ENCODE data around the gene FZD2.

FZD2 gene

DNA sequence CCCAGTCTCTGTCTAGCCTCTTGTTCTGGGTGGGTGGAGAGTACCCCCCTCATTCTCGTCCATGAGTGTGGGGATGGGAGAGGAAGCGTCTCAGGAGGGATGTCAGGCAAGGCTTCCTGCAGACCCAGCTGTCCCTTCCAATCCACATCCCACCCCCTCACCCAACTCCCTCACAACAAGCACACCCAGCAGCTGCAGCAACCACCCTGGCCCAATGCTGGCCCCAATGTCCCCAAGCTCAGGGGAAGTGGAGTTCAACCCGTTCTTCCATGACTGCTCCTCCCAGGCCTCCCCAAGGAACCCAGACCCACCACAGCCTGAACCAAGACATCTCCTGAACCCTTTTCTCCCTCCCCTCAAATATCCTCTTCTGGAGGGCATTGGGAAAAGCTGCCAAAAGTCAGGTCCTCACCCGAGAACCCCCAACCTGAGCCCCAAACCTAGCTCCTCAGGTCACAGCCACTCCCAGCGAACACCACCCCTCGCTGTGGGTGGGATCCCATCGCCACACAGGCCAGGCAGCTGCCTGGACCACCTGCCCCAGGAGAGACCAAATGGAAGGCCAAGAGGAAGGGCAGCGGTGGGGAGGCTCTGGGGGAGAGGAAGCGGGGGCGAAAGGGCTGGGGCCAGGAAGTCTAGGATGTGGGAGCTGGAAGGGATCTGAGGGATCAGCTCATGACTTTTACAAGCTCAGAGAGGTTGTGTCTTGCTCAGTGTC, 47.6 kb downstream of the FZD2 start:
- Histone ChIP-seq H3K4me1 (ENCODE audit: control insufficient read depth in 5 of 5, insufficient read depth in 5 of 5, low read length in 5 of 5) (peaks cover 1 to 39% (median 15%) of the 10 kb centered on the region in 5 donors), H3K4me3 (ENCODE audit: low read depth in 1 of 5, low read length in 5 of 5) (no peak overlapping the region)

DNA sequence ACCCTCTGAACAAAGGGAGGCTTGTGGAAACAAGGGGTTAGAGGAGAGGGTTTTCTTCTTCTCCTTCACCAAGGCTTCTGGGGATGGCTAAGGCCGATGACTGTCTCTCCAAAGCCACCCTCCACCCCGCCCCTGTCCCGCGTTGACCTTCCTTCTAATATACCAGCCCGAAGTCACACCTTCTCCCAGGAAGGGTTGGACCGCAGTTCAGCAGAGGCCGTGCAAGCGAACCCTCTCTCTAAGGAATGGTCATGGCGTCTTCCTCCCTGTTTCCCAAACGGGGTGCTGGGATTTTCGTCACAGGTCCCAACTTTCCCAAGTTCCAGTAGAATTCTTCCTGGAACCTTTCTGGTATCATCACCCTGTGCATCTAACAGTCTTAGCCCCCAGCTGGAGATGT, 49.4 kb downstream of the FZD2 start:
- H3K9me3 ChIP-seq (ENCODE audit: control insufficient read depth in 5 of 5, low read length in 5 of 5), result no peaks in the 10 kb centered on the region
- no peak overlapping the region for H3K27ac ChIP-seq (ENCODE audit: low read depth, low read length)
- H3K4me3 ChIP-seq (ENCODE audit: low read depth in 1 of 5, low read length in 5 of 5), result no peak overlapping the region
- H3K9ac ChIP-seq (ENCODE audit: low read length in 5 of 5), result no peak overlapping the region
- H3K27me3 ChIP-seq (ENCODE audit: control insufficient read depth in 5 of 5, insufficient read depth in 4 of 5, low read length in 5 of 5), result peaks cover 0 to 2% (median 0%) of the 10 kb centered on the region in 5 donors
- H3K4me1 ChIP-seq (ENCODE audit: control insufficient read depth in 5 of 5, insufficient read depth in 5 of 5, low read length in 5 of 5), result peaks cover 0 to 35% (median 10%) of the 10 kb centered on the region in 5 donors
- no peaks in the 10 kb centered on the region for H3K36me3 ChIP-seq (ENCODE audit: control insufficient read depth in 5 of 5, insufficient read depth in 5 of 5, low read length in 5 of 5)

More for the DNA sequence above, 47.6 kb downstream of the FZD2 start:
- Histone ChIP-seq H3K9ac (ENCODE audit: low read length in 5 of 5) (no peak overlapping the region), H3K27ac (ENCODE audit: low read depth, low read length) (no peak overlapping the region), H3K36me3 (ENCODE audit: control insufficient read depth in 5 of 5, insufficient read depth in 5 of 5, low read length in 5 of 5) (no peaks in the 10 kb centered on the region), H3K27me3 (ENCODE audit: control insufficient read depth in 5 of 5, insufficient read depth in 4 of 5, low read length in 5 of 5) (peaks cover 0 to 2% (median 0%) of the 10 kb centered on the region in 5 donors), H3K9me3 (ENCODE audit: control insufficient read depth in 5 of 5, low read length in 5 of 5) (no peaks in the 10 kb centered on the region)

DNA sequence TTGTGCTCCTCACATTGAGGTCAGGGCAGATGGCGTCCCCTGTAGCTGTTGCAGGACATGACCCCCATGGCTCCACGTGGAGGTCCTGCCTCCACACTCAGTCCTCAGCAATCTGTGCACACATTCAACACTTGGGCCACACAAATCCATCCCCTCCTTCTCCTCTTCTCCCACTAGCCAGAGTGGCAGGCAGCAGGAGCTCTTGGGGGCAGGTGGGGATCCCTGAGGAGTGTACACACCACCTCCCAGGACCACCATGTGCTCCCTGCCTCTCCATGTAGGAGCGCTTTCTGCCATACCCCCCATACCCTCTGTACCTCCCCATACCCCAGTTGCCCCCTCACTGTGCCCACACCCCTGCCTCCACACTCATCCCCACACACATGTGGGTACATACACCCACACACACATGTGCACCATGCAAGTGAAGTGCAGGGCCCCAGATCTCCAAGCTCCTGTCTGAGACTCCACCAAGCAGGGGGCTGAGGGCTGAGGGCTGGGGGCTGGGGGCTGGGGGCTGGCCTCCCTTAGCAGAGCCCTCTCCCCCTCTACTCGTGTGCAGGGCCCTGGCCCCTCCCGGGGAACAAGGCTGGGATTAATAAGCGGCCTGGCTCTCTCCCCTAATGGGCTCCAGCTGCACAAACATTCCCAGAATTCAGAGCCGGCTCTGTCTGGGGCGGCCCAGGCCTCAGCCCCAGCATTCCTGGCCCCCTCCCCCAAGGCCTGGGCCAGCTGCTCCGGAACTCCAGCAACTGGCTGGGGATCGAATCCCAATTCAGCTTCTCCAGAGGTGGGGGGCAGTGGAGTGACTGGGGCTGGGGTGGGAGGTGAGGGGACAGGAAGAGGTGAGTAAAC, 50.8 kb downstream of the FZD2 start:
- H3K4me1 ChIP-seq (ENCODE audit: control insufficient read depth in 5 of 5, insufficient read depth in 5 of 5, low read length in 5 of 5), result peaks cover 0 to 29% (median 10%) of the 10 kb centered on the region in 5 donors
- H3K9me3 ChIP-seq (ENCODE audit: control insufficient read depth in 5 of 5, low read length in 5 of 5), result no peaks in the 10 kb centered on the region
- H3K27me3 ChIP-seq (ENCODE audit: control insufficient read depth in 5 of 5, insufficient read depth in 4 of 5, low read length in 5 of 5), result no peaks in the 10 kb centered on the region
- no peaks in the 10 kb centered on the region for H3K36me3 ChIP-seq (ENCODE audit: control insufficient read depth in 5 of 5, insufficient read depth in 5 of 5, low read length in 5 of 5)
- no peak overlapping the region for H3K27ac ChIP-seq (ENCODE audit: low read depth, low read length)
- H3K9ac ChIP-seq (ENCODE audit: low read length in 5 of 5), result no peak overlapping the region
- H3K4me3 ChIP-seq (ENCODE audit: low read depth in 1 of 5, low read length in 5 of 5), result no peak overlapping the region

DNA sequence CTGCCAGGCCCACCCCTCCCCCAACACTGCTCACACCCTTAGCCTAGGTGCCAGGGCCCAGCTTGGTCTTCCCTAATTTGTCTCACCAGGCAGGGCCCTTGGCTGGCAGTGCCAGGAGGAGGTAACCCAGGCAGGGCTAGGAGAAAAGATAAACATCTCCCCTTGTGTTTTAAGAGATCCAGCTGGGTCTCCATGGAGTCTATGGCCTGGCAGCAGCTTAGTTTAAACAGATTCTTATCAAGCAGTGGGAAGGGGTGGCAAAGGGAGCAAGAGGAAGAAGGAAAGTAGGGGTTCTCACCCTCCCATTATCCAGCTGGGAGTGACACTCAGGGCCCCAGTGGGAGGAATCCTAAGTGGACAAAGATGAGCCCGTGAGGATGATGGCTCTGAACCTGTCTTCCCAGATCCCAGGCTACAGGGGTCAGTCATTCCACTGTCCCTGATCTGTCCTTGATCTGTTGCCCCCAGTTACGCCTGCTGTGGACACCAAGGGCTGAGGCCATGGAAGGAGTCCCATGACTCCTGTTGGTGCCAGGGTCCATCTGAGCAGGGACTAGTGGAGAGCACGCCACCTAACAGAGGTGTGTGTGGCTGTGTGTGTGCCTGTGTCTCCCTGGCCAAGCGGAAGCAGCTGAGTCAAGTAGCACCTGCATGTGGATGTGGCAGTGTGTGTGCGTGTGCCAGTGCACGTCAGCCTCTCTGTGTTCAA, 51.6 kb downstream of the FZD2 start:
- Histone ChIP-seq H3K36me3 (ENCODE audit: control insufficient read depth in 5 of 5, insufficient read depth in 5 of 5, low read length in 5 of 5) (no peaks in the 10 kb centered on the region), H3K27ac (ENCODE audit: low read depth, low read length) (no peak overlapping the region), H3K27me3 (ENCODE audit: control insufficient read depth in 5 of 5, insufficient read depth in 4 of 5, low read length in 5 of 5) (no peaks in the 10 kb centered on the region), H3K9ac (ENCODE audit: low read length in 5 of 5) (no peak overlapping the region), H3K4me3 (ENCODE audit: low read depth in 1 of 5, low read length in 5 of 5) (no peak overlapping the region), H3K4me1 (ENCODE audit: control insufficient read depth in 5 of 5, insufficient read depth in 5 of 5, low read length in 5 of 5) (peaks cover 0 to 29% (median 10%) of the 10 kb centered on the region in 5 donors), H3K9me3 (ENCODE audit: control insufficient read depth in 5 of 5, low read length in 5 of 5) (no peaks in the 10 kb centered on the region)

DNA sequence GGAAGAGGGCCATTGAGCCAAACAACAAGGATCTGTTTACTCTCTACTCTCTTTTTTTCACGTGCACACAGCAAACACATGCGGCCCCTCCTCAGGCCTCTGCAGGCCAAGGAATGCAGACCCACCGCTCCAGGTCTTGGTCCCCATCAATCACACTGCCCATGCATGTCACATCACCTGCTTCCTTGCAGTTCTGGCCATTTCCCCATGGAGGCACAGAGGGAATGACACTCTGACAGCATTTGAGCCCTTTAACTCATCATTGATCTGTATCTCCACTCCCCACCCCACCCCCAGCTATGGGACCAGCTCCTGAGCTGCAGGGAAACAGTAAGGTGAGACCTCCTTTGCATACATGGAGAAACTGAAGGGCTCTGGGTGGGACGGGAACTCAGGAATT, 53.0 kb downstream of the FZD2 start:
- Histone ChIP-seq H3K36me3 (ENCODE audit: control insufficient read depth in 5 of 5, insufficient read depth in 5 of 5, low read length in 5 of 5) (no peaks in the 10 kb centered on the region), H3K9ac (ENCODE audit: low read length in 5 of 5) (no peak overlapping the region)

More for the DNA sequence above, 53.0 kb downstream of the FZD2 start:
- Histone ChIP-seq H3K27me3 (ENCODE audit: control insufficient read depth in 5 of 5, insufficient read depth in 4 of 5, low read length in 5 of 5) (no peaks in the 10 kb centered on the region), H3K27ac (ENCODE audit: low read depth, low read length) (no peak overlapping the region), H3K4me1 (ENCODE audit: control insufficient read depth in 5 of 5, insufficient read depth in 5 of 5, low read length in 5 of 5) (peaks cover 0 to 29% (median 10%) of the 10 kb centered on the region in 5 donors), H3K9me3 (ENCODE audit: control insufficient read depth in 5 of 5, low read length in 5 of 5) (no peaks in the 10 kb centered on the region), H3K4me3 (ENCODE audit: low read depth in 1 of 5, low read length in 5 of 5) (no peak overlapping the region)

Data from subcutaneous abdominal adipose tissue (tissue), 5 donors.